HG03139 (cell line): ENCODE data around the gene YKT6.
"Not testable (repeated sequence)": the region's sequence is repeated elsewhere in the genome, so short reads cannot be mapped to it uniquely, and the experiment has no call there.

Source experiments
- ATAC-seq: cut with Tn5 transposase; IDR thresholded peaks from one replicate; pipeline ENCODE4 v1.9.1; 2021; ENCODE audit not compliant: unreplicated experiment

The YKT6 gene

DNA sequence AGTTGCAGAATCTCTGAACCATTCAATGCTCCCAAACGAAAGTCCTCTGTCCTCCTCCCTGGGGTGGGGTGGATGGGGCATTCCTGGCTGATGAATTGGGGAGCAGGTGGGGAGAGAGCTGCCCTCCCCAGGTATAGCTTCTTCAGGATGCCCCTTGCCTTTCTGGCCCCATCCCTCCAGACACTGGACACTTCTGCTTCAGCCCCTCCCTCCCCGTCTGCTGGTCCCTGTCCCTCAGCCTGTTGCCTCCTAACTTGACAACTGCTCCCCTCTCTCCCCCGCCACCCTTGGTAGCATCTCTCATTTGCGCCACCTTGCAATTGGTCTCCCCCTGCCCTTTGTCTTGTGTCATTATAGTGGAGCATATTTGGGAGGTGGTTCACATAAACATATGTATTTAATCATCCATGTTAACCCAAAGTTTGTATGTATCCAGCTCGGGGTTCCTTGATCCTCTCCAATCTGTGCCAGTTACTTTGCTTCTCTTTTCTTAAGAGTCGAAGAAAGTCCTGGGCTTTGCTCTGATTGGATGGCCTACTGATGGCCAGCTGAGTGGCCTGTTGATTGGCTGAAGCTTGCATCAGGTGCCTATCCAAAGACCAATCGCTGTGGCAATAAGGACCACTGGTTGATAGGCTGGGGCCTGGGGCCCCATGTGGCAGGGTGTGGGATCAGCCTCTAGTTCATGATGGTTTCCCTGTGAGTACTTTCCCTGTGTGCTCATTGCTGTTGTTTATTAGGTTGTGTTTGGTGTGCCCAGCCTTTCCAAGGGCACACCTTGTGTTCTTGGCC lies 7.6 kb upstream of the YKT6 start:
- no peak for ATAC-seq

DNA sequence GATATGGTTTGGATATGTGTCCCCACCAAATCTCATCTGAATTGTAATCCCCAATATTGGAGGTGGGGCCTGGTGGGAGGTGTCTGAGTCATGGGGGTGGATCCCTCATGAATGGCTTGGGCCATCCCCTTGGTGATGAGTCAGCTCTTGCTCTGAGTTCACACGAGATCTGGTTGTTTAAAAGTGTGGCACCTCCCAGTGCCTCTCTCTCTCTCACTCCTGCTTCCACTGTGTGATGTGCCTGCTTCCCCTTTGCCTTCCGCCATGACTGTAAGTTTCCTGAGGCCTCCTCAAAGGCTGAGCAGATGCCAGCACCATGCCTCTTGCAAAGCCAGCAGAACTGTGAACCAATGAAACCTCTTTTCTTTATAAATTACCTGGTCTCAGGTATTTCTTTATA lies 6.7 kb upstream of the YKT6 start:
- ATAC-seq = no peak

DNA sequence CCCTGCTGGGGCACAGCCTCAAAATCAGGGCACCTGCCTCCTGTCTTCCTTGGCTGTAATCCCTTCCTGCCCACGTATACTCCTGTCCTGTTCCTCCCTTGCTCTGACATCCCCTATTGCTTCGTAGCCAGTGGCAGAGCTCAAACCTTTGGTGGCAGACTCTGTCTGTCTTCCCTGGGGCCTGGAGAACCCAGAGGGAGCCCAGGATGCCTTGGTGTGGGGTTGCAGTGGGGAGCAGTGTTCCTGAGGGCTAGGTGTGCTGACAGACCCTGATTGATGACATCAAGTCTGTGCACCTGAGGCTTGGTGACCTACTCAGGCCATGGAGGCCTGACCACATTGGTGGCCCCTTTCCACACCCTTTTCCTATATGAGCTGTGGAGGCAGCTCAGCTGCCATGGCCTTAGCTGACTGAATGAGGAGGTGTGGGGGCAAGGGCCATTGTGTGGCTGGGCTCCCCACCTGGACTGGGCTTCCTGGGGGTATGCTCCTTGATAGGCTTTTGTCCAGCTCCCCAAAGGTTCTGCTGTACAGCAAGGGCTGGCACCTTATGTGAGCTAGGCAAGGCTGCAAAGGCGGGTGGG lies 6.1 kb upstream of the YKT6 start:
- ATAC-seq = no peak

DNA sequence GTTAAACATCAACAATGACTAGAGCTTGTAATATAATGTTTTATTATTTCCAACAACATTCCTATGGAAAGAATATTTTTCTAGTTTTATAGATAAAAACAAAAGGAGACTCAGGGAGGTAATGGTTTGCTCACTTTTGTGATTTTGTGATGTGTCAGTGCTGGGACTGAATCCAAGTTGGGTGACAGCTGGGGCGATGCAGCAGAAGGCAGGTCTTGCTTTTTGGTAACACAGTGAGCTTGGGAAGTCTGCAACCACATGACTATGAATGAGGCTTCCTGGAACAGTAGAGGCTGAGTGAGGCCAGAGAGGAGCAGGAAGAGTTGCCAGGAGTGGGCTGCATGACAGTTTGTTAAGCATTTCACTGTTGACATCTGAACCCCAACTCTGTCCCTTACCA lies 4.9 kb upstream of the YKT6 start:
- no peak for ATAC-seq

DNA sequence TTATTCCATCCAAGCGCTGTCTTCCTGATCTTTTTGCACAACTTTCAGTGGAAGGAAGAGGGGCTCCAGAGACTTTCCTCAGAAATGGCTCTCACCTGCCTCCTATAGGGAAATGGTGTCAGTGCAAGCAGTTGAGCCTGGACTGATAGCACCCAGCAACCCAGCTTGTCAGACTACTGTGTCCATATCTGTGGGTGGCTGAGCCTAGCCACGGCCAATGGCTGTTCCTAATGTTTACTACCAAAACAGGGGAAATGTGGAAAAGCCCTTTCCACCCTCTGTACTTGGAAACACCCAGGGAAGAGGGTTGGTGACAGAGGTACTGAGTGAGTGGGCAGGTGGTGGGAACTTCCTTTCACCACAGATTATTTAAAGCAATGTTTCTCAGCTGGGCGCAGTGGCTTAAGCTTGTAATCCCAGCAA lies 4.3 kb upstream of the YKT6 start:
- no peak for ATAC-seq

DNA sequence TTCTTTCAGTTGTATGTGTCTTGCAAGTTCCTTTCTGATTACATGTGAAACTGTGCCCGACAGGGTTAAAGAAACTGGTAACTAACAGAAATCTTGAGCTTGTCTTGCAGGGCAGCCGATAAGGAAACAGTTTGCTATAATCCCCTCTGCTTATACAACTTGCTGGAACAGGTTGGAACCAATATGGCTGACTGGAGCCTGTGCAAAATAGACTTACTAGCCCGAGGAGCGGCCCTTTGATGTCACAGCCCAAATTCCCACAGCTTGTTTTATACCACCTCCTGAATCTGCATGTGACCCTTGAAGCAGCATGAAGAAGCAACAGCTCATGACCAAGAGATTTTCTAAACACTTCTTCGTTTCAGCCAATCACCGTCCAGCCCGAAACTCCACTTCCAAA lies 3.3 kb upstream of the YKT6 start:
- ATAC-seq = no peak

DNA sequence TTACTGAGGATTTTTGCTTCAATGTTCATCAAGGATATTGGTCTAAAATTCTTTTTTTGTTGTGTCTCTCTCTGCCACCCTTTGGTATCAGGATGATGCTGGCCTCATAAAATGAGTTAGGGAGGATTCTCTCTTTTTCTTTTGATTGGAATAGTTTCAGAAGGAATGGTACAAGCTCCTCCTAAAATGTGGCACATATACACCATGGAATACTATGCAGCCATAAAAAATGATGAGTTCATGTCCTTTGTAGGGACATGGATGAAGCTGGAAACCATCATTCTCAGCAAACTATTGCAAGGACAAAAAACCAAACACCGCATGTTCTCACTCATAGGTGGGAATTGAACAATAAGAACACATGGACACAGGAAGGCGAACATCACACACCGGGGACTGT lies 615 bp upstream of the YKT6 start:
- not testable (repeated sequence) for ATAC-seq

DNA sequence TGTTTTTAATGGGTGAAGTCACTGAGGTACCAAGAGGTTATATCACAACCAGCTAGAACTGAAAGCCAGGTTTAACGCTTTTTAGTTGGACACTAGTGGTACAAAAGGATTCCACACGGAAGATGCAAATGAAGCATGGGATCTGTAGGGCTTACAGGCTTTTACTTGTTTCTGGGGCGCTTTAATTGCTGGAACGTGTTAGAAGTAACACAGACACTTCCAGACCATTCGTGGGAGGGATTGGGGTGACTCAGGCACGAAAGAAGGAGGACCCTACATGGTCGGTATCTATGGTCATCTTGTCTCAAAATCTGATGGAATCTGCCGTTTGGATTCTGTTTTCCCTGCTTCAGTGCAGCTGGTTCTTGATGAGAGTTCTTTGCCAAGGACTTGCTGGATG lies 1.0 kb downstream of the YKT6 start:
- no peak for ATAC-seq

DNA sequence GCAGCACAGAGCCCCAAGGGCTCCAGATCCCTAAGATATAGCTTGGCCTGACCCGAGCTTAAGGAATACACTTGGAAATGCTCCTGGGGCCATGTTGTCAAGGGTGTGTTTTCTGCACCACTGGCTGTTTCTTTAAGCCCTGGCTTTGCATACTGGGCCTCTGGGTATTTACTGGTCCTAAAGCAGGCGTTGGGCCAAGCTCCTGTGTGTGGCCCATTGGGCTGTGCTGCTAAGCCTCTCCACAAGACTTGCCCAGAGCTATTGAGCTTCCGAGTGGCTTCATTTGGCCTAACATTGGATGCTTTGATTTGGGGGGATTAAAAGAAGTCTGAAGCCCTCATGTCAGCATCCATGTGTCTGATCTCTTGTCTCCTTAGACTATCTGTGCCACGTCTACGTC lies 5.2 kb downstream of the YKT6 start:
- no peak for ATAC-seq

DNA sequence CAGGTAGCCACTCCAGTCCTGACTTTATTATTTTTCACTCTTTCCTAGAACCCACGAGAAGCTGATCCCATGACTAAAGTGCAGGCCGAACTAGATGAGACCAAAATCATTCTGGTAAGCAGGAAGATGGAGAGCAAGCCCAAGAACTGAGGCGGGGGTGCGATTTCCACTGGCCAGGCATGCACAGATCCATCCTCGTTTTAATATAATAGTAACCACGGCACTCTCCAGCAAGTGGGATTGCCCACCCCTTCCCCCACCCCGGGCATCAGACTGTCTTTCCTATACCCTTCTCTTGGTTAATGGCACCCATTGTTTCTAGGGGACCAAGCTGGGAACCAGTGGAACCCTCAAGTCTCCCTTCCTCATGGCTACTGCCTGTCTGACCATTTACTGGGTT lies 7.3 kb downstream of the YKT6 start:
- ATAC-seq = no peak

DNA sequence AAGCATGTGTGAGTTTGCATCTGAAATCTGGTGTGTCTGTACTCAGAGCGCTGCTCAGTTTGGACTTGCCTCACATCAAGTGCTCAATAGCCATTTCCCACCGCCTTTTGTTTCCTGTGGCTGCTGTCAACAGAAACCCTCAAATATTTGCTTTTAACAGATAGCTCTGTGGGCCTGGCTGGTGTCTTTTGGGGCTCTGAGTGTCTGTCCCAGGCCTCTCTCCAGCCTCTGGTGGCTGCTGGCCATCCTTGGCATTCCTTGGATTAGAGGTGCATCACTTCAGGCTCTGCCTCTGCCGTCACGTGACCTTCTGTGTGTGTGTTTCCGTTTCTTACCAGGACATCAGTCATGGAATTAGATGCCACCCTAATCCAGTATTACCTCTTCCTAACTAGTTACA lies 9.3 kb downstream of the YKT6 start:
- ATAC-seq = no peak

DNA sequence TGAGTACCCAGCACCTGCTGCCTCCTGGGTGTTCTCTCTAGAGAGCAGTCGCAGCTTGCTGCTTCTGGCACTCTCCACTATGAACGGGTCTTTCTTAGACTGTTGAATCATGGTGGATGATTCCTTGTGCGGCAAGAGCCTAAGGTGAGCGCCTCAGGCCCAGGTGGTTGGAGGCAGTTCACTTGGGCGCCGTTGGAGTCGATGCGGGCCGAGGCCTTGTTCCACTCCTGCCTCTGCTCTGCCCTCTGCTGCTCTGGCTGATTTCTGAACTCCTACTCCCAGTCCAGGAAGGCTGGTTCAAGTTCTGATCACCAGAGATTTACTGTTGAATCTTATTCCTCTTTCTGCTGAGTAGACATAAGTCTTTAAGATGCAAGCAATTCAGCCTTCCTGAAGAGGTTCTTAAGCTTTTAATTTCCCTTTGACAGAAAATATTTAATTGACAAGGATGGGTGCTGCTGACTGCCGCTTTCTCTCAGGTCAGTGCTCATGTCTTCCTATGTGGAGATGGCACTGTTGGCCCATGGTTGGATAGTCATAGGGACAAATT lies 10.4 kb downstream of the YKT6 start:
- no peak for ATAC-seq

DNA sequence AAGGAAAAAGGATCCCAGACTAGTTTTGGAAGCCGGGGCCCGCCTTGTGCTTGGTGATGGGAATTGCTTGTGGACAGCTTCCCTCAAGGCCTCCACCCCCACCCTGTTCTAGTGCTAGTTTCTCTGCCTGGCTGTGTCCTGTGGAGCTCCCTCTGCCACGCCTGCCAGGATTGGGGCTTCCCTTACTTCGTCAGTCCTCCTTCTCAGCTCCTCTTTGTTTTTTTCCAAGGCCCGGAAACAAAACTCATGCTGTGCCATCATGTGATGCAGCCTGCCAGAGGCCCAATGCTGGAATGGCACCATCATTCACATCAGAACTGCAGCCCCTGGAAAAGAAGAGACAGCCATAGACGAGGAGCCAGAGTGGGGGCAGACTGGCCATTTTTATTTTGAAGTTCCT lies 11.2 kb downstream of the YKT6 start:
- ATAC-seq = no peak

DNA sequence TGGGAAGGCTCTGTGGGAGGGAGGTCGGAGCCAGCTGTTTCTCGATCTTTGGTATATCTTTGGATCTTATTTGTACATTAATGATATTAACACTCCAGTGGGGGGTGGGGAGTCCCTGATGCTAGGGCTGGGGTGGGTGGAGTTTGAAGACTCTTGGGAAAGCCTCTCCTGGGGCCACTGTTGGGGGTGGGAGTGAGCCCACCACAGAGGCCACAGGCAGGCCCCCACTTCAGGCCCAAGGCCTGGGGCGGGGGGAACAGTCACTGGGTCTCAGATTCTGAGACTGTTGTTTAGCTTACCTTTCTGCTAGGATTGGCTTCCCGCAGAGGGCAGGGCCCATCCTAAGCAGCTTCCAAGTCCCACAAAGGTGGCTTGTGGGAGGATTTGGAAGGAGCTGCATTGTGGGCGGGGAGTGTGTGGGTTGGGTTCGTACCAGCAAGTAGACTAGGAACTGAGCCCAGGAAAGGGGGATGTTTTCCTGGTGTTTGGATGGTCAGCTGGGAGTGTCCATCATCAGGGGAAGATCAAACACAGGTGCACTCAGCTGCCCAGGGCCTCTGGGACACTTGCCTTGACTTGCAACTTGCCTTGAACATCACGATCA lies 11.9 kb downstream of the YKT6 start:
- no peak for ATAC-seq

DNA sequence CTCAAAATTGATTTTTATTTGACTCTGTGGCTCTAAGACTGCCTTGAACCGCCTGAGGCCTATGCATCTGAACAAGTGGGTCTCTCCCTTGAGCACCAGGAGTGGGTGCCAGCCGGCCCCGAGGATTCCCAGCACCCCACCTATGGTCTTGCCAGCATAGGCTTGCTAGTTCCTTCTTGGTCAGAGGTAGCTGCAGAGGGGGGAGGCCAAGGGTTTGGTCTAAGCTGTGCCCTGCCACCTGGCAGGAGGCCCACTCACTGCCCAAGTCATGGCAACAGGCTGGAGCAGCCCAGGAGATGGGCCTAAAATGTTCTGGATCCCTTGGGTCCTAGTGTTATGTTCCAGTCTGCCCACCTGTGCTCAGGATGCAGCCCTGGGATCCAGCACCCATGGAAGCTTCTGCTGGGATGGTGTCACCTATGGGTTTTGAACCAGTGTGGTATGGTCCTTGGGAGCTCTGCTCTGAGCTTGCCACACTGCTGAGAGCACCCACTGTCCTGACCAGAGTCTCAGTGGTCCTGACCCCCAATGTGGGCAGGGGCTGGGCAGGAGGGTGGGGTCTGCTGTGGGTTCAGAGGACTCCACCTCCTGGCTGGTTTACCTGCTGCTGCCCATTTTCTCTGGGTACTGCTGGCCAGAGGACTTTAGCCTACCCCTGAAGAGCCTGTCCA lies 12.6 kb downstream of the YKT6 start:
- no peak for ATAC-seq

DNA sequence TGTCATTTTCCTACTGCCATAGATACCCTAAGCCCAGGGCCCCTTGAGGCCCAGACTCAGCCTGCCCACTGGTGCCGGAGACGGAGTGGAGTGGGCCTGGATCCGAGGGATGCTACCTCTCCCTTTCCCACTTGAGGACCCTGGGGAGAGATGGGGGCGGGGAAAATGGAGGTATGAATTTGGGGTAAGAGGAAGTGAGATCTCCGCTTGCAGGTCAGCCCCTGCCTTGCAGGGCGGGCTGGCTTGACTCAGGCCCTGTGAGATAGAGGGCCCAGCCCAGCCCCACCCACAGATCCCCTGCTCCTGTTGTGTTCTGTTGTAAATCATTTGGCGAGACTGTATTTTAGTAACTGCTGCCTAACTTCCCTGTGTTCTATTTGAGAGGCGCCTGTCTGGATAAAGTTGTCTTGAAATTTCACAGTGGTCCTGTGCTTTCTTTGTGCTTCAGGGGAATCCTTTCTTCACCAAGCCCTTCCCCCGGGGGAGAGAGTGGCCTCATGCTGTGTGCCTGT lies 13.2 kb downstream of the YKT6 start:
- no peak for ATAC-seq

DNA sequence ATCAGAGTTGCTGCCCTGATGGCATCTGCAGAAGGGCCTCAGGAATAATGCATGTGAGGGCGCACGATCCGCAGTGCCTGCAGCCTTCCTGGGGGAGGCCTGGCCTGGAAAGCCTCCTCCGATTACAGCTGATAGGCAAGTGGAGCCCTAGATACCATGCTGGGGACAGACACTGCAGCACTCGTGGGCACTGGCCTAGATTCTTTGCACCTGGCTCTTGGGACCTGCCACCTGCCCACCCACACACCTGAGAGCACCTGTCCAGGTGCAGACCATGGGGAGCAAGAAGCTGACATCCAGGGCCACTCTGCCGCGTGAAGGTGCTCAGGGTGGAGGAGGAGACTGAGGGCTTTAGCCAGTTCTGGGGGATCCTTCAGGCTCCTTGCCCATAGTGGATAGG lies 14.8 kb downstream of the YKT6 start:
- no peak for ATAC-seq

DNA sequence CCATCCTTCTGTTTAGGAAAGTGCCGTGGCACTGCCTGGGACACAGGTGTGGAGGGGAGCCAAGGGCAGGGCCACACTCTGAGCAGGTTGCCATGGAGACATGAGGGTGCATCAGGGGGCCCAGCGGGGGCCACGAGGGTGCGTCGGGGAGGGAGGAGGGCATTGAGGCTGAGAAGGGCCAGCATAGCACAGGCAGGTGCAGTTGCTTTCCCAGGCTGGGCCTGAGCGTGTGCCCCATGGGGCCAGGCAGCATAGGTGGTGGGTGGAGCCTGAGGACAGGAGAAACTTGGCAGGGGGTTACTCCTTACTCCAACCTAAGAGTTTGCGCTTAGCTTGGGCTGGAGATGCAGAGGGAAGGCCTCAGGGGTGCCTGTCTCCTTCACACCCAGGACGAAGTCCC lies 15.2 kb downstream of the YKT6 start:
- no peak for ATAC-seq

DNA sequence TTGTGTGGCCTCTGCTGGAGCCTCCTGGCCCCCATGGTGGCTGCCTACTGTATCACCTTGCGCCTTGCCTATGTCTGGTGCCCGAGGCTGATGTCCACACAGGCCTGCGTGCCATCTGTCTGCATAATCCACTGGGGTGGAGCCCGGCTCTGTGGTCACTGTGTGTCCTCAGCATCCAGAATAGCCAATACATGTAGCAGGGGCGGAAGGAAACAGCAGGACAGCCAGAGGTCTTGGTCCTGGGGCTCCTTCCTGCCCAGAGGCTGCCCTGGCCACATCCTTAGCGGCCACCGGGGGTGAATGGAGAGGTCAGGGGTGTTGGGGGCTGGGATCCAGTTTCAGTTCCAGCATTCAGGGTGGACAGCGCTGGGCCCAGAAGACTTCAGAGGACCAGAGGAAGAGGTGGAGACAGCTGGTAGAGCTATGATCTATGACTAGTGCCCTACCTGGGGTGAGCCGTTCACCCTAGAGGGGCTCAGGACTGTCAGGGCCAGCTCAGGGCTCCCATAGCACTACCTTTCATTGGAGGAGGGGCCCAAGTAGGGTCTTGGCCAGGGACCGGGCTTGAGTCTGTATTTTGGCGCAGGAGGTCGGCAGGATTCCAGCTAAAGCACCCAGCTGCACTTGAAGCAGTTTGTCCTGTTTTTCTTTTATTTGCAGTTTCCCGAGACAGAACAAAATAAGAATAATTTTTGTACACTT lies 15.9 kb downstream of the YKT6 start:
- ATAC-seq = no peak

DNA sequence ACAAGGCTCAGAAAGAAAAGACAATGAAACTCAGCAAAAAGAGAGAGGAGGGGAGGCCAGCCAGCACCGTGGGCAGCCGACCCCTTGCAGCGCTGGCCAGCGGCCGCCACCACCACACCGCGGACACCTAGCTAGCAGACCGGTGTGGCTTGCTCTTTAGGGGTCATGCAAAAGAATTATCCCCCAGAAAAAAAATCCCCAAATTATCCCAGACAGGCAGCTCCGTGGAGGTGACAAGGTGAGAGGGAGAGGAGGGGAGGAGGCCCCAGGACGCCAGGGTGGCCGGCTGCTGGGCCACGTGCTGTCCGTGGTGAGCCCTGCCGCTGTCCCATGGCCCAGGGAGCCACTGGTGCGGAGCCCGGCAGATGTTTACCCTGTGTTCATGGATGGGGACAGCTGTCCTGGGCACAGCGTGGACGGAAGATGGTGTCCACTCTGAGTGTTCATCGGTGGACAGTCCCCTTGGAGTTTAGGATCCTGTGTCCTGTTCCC lies 16.5 kb downstream of the YKT6 start:
- ATAC-seq = no peak
